Caco-2 (cell line): ENCODE measurements around the gene KLF15. TPM values are rescaled to one million over a fixed set of nuclear protein-coding genes. Genes with fewer than 3 reads are reported as not detected.

Experiments used
- BruUV-seq: library from RNA; stranded (reverse); fragments of 400-500 nt; replicated peaks from 2 replicates; lab custom pipeline; 2021; lab: Mats Ljungman, UMichigan
- CTCF ChIA-PET: fragments of 300-600 bp; sonication (Branson Sonifier 250); formaldehyde crosslinking; loops from one replicate; lab custom pipeline; 2022; ENCODE audit warnings: antibody characterized with exemption; lab: Charles Lee
- POLR2A ChIA-PET: fragments of 300-600 bp; sonication (Branson Sonifier 250); formaldehyde crosslinking; loops from one replicate; lab custom pipeline; 2022; ENCODE audit warnings: antibody characterized with exemption; lab: Charles Lee
- DNase-seq, 2 experiments: peaks; one replicate each; pipeline versions ENCODE4 v3.0.0 to v3.0.0-alpha.2; 2020 to 2022
- H3K27me3 ChIP-seq: replicated peaks from 2 replicates; pipeline ENCODE4 v1.6.0; 2011; ENCODE audit warnings: low read length; ENCODE audit not compliant: control insufficient read depth, insufficient read depth
- H3K36me3 ChIP-seq: 2 replicates; pipeline ENCODE4 v1.5.1; 2011; ENCODE audit warnings: low read length; ENCODE audit not compliant: control insufficient read depth, insufficient read depth
- H3K4me1 ChIP-seq: fragments of 250-450 bp; sonication (Bioruptor Pico); 2 replicates; pipeline ENCODE4 v1.5.1; 2020; ENCODE audit warnings: mild to moderate bottlenecking
- H3K4me3 ChIP-seq: 2 replicates; pipeline ENCODE4 v1.5.1; 2011; ENCODE audit warnings: low read depth, mild to moderate bottlenecking, control low read depth, low read length
- H3K9me3 ChIP-seq: fragments of 250-450 bp; sonication (Bioruptor Pico); 2 replicates; pipeline ENCODE4 v1.5.1; 2020; ENCODE audit warnings: mild to moderate bottlenecking, moderate library complexity
- H3K27ac Mint-ChIP-seq: one replicate; pipeline ENCODE4 v1.8.0; 2022; ENCODE audit warnings: mixed read lengths; ENCODE audit not compliant: unreplicated experiment
- H3K27me3 Mint-ChIP-seq: one replicate; pipeline ENCODE4 v1.8.0; 2022; ENCODE audit warnings: mixed read lengths; ENCODE audit not compliant: insufficient read depth, unreplicated experiment
- H3K36me3 Mint-ChIP-seq: one replicate; pipeline ENCODE4 v1.8.0; 2022; ENCODE audit warnings: mild to moderate bottlenecking, mixed read lengths; ENCODE audit not compliant: insufficient read depth, unreplicated experiment
- H3K4me1 Mint-ChIP-seq: one replicate; pipeline ENCODE4 v1.8.0; 2022; ENCODE audit warnings: low read depth, mixed read lengths; ENCODE audit not compliant: unreplicated experiment
- H3K4me3 Mint-ChIP-seq: one replicate; pipeline ENCODE4 v1.8.0; 2022; ENCODE audit warnings: mild to moderate bottlenecking, moderate library complexity, mixed read lengths; ENCODE audit not compliant: unreplicated experiment
- H3K9me3 Mint-ChIP-seq: one replicate; pipeline ENCODE4 v1.8.0; 2022; ENCODE audit warnings: mixed read lengths; ENCODE audit not compliant: unreplicated experiment
- CTCF ChIP-seq, 2 experiments: fragments of 200-600 bp in 1 of 2; IDR thresholded peaks; 1 replicate in 1 of 2; 2 replicates in 1 of 2; pipeline versions ENCODE4 v1.5.1 to v1.8.0; 2011 to 2022; ENCODE audit warnings: antibody characterized with exemption in 1 of 2, control low read depth in 1 of 2, inconsistent platforms in 1 of 2, low read depth in 1 of 2, low read length in 1 of 2, mild to moderate bottlenecking in 1 of 2, moderate library complexity in 1 of 2; ENCODE audit not compliant: insufficient read depth in 1 of 2, severe bottlenecking in 1 of 2, unreplicated experiment in 1 of 2
- intact Hi-C: fragments of 100-400 bp; cut with micrococcal nuclease; formaldehyde crosslinking; loops from one replicate; pipeline ENCODE4 v1.10.0; 2022; ENCODE audit not compliant: unreplicated experiment
- total RNA-seq: library from RNA; stranded (reverse); gene quantifications from 2 replicates; pipeline ENCODE4 v1.2.3, GENCODE V29; 2022

The KLF15 gene
- total RNA-seq, 1 experiment from 2014 or later = 2.7 TPM

DNA sequence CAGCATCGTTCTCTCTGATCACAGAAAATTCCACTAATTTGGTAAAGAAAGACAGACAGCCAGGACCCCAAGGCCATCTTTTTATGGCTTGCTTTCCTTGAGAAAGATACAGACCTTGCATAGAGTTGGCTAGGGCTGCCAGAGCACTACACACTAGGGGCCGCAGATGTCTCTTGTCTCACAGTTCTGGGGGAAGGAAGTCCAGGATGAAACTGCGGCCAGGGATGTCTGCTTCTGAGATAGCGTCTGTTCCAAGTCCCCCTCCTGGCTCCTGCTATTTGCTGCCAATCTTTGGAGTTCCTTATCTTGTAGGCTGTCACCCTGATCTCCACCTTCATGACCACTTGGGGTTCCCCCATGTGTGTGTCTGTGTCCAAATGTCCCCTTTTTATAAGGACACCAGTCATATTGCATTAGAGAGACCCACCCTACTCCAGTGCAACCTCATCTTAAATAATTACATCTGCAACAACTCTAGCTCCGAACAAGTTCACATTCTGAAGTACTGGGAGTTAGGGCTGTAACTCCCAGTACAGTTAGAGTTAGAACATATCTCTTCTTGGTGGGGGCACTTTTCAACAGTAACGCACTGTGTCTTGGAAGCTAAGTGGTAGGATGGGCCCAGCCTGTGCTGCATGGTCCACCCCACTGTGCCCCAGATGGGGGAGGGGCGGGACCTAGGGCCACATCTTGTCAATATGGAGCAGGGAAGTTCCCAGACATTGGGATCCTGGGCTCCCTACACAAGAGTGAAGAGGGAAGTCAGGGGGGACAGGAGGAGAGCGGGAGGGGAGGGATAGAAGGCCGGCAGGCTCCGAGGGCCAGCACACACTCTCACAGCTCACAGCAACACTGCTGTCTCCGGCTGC, 42.2 kb downstream of the KLF15 start:
- no peak for TF ChIP-seq CTCF (IDR thresholded peaks at IDR 0.05; ENCODE audit: insufficient read depth in 1 of 2, low read depth in 1 of 2, low read length in 1 of 2, severe bottlenecking in 1 of 2, unreplicated experiment in 1 of 2)
- Mint-ChIP-seq H3K4me3 (no peak overlapping the region), H3K27ac (no peak overlapping the region), H3K4me1 (no peaks in the 10 kb centered on the region), H3K36me3 (no peaks in the 10 kb centered on the region), H3K27me3 (peaks cover 2% of the 10 kb centered on the region), H3K9me3 (no peaks in the 10 kb centered on the region)
- Histone ChIP-seq H3K36me3 (no peaks in the 10 kb centered on the region), H3K9me3 (no peaks in the 10 kb centered on the region), H3K4me3 (no peak overlapping the region), H3K4me1 (no peaks in the 10 kb centered on the region), H3K27me3 (no peaks in the 10 kb centered on the region)
- no TSS peak for BruUV-seq
- DNase-seq = no peak
- intact Hi-C loops = no loop called here
- CTCF ChIA-PET = no interaction called here
- POLR2A ChIA-PET = no interaction called here

DNA sequence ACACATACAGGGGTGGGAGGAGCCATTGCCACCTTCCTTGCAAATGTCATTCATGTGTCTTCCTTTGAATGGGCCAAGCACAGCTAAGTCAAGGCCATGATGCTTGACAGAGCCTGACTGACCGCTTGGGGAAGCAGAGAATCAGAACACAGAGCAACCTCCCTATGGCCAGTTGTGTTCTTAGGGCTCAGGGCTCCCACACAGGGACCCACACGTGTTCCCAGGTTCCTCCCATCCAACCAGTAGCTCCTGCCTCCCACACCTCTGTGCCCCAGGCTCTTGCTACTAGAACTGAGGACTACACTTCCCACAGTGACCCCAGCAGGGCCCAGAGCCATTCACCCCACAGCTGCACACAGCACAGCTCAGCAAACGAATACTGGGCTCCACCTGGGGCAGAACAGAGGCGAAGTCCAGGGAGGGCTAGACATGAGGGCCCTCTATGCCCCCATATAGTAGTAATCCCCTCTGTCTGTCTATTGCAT, 42.9 kb downstream of the KLF15 start:
- DNase-seq = no peak
- H3K36me3 ChIP-seq = no peaks in the 10 kb centered on the region
- intact Hi-C loops = no loop called here
- H3K9me3 ChIP-seq = no peaks in the 10 kb centered on the region
- H3K4me3 ChIP-seq = no peak overlapping the region
- Mint-ChIP-seq H3K27ac (no peak overlapping the region), H3K9me3 (no peaks in the 10 kb centered on the region), H3K4me3 (no peak overlapping the region), H3K36me3 (no peaks in the 10 kb centered on the region), H3K27me3 (peaks cover 2% of the 10 kb centered on the region), H3K4me1 (no peaks in the 10 kb centered on the region)
- no peaks in the 10 kb centered on the region for H3K27me3 ChIP-seq
- TF ChIP-seq CTCF (IDR thresholded peaks at IDR 0.05; ENCODE audit: insufficient read depth in 1 of 2, low read depth in 1 of 2, low read length in 1 of 2, severe bottlenecking in 1 of 2, unreplicated experiment in 1 of 2) = no peak
- ChIA-PET POLR2A (no interaction called here), CTCF (no interaction called here)
- no peaks in the 10 kb centered on the region for H3K4me1 ChIP-seq
- BruUV-seq = no TSS peak

GRCh38 chr3:126313580-126314304, 43.5 kb downstream of the KLF15 start:
- Mint-ChIP-seq H3K4me1 (no peaks in the 10 kb centered on the region), H3K36me3 (no peaks in the 10 kb centered on the region), H3K27ac (no peak overlapping the region), H3K27me3 (no peaks in the 10 kb centered on the region), H3K9me3 (no peaks in the 10 kb centered on the region), H3K4me3 (no peak overlapping the region)
- ChIA-PET POLR2A (no interaction called here), CTCF (no interaction called here)
- DNase-seq = no peak
- no peak for TF ChIP-seq CTCF (IDR thresholded peaks at IDR 0.05; ENCODE audit: insufficient read depth in 1 of 2, low read depth in 1 of 2, low read length in 1 of 2, severe bottlenecking in 1 of 2, unreplicated experiment in 1 of 2)
- Histone ChIP-seq H3K4me3 (no peak overlapping the region), H3K4me1 (no peaks in the 10 kb centered on the region), H3K9me3 (no peaks in the 10 kb centered on the region), H3K27me3 (no peaks in the 10 kb centered on the region), H3K36me3 (no peaks in the 10 kb centered on the region)
- no TSS peak for BruUV-seq
- intact Hi-C loops = no loop called here
